GM18507 (cell line): ENCODE results near the gene NRGN.
A peak's percentile ranks its signal among the peaks of the same experiment; 100 is the strongest.

Source experiments
- DNase-seq: peaks from one replicate; pipeline ENCODE4 v3.0.0; 2011; ENCODE audit warnings: low read depth; ENCODE audit not compliant: insufficient read length; ENCODE audit errors: extremely low spot score
- FAIRE-seq: peaks from 2 replicates; lab custom pipeline; 2011; peaks lifted over from hg19 to GRCh38; lab: Jason Lieb, UNC

NRGN gene

GRCh38 chr11:124739479-124740276 is at the start of gene NRGN:
NRGN (plus strand) TSS chr11:124739942; CDS start chr11:124740085, 143 bp downstream.
- peak; percentile 90 for DNase-seq
- FAIRE-seq, result peak; percentile 89

GRCh38 chr11:124693142-124693541 is 46.6 kb upstream of the NRGN start:
- FAIRE-seq (no peak), DNase-seq (no peak)

GRCh38 chr11:124699547-124699946 is 40.2 kb upstream of the NRGN start:
- FAIRE-seq (no peak), DNase-seq (no peak)

- FAIRE-seq (no peak), DNase-seq (no peak)
Measured at GRCh38 chr11:124700028-124700427, 39.7 kb upstream of the NRGN start.

GRCh38 chr11:124707829-124708228 is 31.9 kb upstream of the NRGN start:
- no peak for FAIRE-seq
- DNase-seq, result no peak

- FAIRE-seq (no peak), DNase-seq (no peak)
Measured at GRCh38 chr11:124712392-124712791, 27.4 kb upstream of the NRGN start.

- no peak for DNase-seq
Measured at GRCh38 chr11:124716591-124716990, 23.2 kb upstream of the NRGN start.

GRCh38 chr11:124717421-124717785 is 22.3 kb upstream of the NRGN start:
- FAIRE-seq (peak; percentile 58), DNase-seq (no peak)

More at GRCh38 chr11:124716591-124716990, 23.2 kb upstream of the NRGN start:
- FAIRE-seq, result no peak

GRCh38 chr11:124717786-124718651 is 21.7 kb upstream of the NRGN start:
- no peak for FAIRE-seq
- DNase-seq, result no peak

GRCh38 chr11:124718801-124719200 is 20.9 kb upstream of the NRGN start:
- no peak for FAIRE-seq
- no peak for DNase-seq

- no peak for DNase-seq
- FAIRE-seq, result no peak
Measured at GRCh38 chr11:124719534-124719933, 20.2 kb upstream of the NRGN start.

GRCh38 chr11:124722176-124722575 is 17.6 kb upstream of the NRGN start:
- FAIRE-seq (no peak), DNase-seq (no peak)

- DNase-seq, result peak; percentile 77
- FAIRE-seq, result peak; percentile 96
Measured at GRCh38 chr11:124724979-124725718, 14.6 kb upstream of the NRGN start.

GRCh38 chr11:124725719-124726105 is 14.0 kb upstream of the NRGN start:
- DNase-seq (no peak), FAIRE-seq (no peak)

GRCh38 chr11:124727474-124727873 is 12.3 kb upstream of the NRGN start:
- DNase-seq (no peak), FAIRE-seq (no peak)

- no peak for FAIRE-seq
Measured at GRCh38 chr11:124728134-124728533, 11.6 kb upstream of the NRGN start.

GRCh38 chr11:124729571-124729970 is 10.2 kb upstream of the NRGN start:
- FAIRE-seq (no peak), DNase-seq (no peak)

More at GRCh38 chr11:124728134-124728533, 11.6 kb upstream of the NRGN start:
- no peak for DNase-seq

- DNase-seq (no peak), FAIRE-seq (no peak)
Measured at GRCh38 chr11:124732230-124732629, 7.5 kb upstream of the NRGN start.

- DNase-seq (no peak), FAIRE-seq (no peak)
Measured at GRCh38 chr11:124736736-124737135, 3.0 kb upstream of the NRGN start.
